HepG2 (cell line): ENCODE measurements around the gene EIF2AK2. TPM values are rescaled to one million over a fixed set of nuclear protein-coding genes. Genes with fewer than 3 reads are reported as not detected.

Experiments used
- AGO1 ChIP-seq: fragments of 200-400 bp; formaldehyde crosslinking; IDR thresholded peaks from 2 replicates; pipeline ENCODE4 v1.6.1; 2017; ENCODE audit warnings: mild to moderate bottlenecking, low read depth, low read length, moderate library complexity; ENCODE audit not compliant: poor library complexity, severe bottlenecking
- ATF1 ChIP-seq: IDR thresholded peaks from 2 replicates; pipeline ENCODE4 v1.6.1; 2016; ENCODE audit warnings: mild to moderate bottlenecking, control low read depth
- HIVEP1 ChIP-seq: sonication (generic); formaldehyde crosslinking; IDR thresholded peaks from 2 replicates; pipeline ENCODE4 v1.4.0; 2020; ENCODE audit warnings: mild to moderate bottlenecking, missing genetic modification reagents
- KAT7 ChIP-seq: IDR thresholded peaks from 2 replicates; pipeline ENCODE4 v1.6.1; 2018; ENCODE audit warnings: borderline replicate concordance, missing compliant biosample characterization
- SIX4 ChIP-seq: sonication (generic); formaldehyde crosslinking; IDR thresholded peaks from 2 replicates; pipeline ENCODE4 v1.4.0; 2020; ENCODE audit warnings: missing genetic modification reagents
- SMC3 ChIP-seq: IDR thresholded peaks from 2 replicates; pipeline ENCODE4 v1.6.1; 2011; ENCODE audit warnings: low read length, improper control_type of control experiment
- ZBTB7A ChIP-seq: sonication (generic); formaldehyde crosslinking; IDR thresholded peaks from 2 replicates; pipeline ENCODE4 v1.8.0; 2022; ENCODE audit warnings: mild to moderate bottlenecking, missing genetic modification reagents
- ZNF121 ChIP-seq: sonication (generic); formaldehyde crosslinking; IDR thresholded peaks from 2 replicates; pipeline ENCODE4 v1.5.0; 2020; ENCODE audit warnings: mild to moderate bottlenecking, missing genetic modification reagents
- ZNF451 ChIP-seq: sonication (generic); formaldehyde crosslinking; IDR thresholded peaks from 2 replicates; pipeline ENCODE4 v1.5.0; 2020; ENCODE audit warnings: mild to moderate bottlenecking, missing genetic modification reagents
- polyA plus RNA-seq, 8 experiments: library from polyadenylated mRNA; depleted of rRNA in 3 of 8; stranded (reverse) in 7 of 8; unstranded in 1 of 8; fragments of >200 nt; fragmentation: Illumina TruSeq in 4 of 8; extraction: Trizol in 4 of 8; gene quantifications; 2 replicates each; pipeline versions ENCODE4 v1.2.1 to v1.2.3, GENCODE V29; 2011 to 2016; ENCODE audit warnings: low read depth in 4 of 8, missing spikeins in 1 of 8, mixed read lengths in 1 of 8; ENCODE audit not compliant: insufficient read depth in 1 of 8
- total RNA-seq, 5 experiments: library from RNA; depleted of rRNA; stranded (reverse); fragments of >200 nt; fragmentation: Illumina TruSeq; extraction: Trizol; gene quantifications; 2 replicates each; pipeline ENCODE4 v1.2.3, GENCODE V29; 2016; ENCODE audit warnings: low read depth in 1 of 5
- TF ChIP-seq, protein P1 (sequence below): IDR thresholded peaks from 2 replicates; pipeline ENCODE4 v1.4.0; 2020; ENCODE audit warnings: mild to moderate bottlenecking, missing genetic modification reagents
- TF ChIP-seq, protein P2 (sequence below): sonication (generic); formaldehyde crosslinking; IDR thresholded peaks from 2 replicates; pipeline ENCODE4 v1.5.0; 2020; ENCODE audit warnings: missing genetic modification reagents
- TF ChIP-seq, protein P3 (sequence below): sonication (generic); formaldehyde crosslinking; IDR thresholded peaks from 2 replicates; pipeline ENCODE4 v1.4.0; 2020; ENCODE audit warnings: mild to moderate bottlenecking, missing genetic modification reagents, borderline replicate concordance
- TF ChIP-seq, protein P4 (sequence below): sonication (generic); formaldehyde crosslinking; IDR thresholded peaks from 2 replicates; pipeline ENCODE4 v1.5.1; 2020; ENCODE audit warnings: mild to moderate bottlenecking, missing genetic modification reagents, moderate library complexity

Gene EIF2AK2
- total and polyA plus RNA-seq, 2 of the 13 experiments (the other 11 are each of a cell fraction or from before 2014, with no cell fraction given) = 10.2 to 26.1 TPM

DNA sequence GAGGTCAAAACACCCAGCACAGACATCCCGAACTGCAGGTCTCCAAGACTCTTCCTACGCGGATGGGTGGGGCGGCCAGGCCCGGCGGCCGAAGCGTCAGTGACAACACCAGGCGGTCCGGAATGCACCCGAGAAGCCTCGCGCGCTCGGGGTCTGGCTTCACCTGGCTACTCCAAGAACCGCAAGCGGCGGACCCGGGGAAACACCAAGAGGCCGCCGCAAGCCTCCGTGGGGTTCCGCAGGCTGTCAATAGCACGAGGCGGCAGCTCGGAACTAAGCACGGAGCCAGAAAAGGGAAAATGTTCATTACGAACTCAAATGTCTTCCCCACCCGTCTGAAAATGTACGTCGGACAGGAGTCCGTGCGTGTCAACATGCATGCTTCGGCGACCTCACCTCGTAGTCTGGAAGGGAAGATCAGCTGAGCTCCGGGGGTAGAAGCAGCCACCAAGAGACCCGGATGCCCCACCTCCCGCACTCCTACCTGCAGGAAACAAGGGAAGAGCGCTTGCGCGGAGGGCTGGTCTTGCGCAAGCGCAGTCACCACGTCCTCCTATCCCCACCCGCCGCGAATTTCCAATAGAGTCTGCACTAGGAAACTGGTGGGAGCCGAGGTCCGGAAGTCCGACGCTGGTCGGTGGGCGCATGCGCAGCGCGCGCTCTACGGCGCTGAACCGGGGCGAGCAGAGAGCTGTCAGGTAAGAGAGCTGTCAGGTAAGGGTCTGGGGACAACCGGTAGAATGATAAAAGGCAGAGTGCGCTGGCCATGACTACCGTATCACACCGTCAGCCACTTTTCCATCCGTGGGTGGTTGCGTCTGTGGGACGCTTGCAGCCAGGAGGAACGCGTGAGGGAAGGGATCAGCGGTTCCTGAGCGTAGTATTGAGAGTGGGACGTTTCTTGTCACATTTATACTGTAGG lies 72.6 kb downstream of the EIF2AK2 start, which contains the start of the genes GPATCH11 and HEATR5B (continued):
- TF ChIP-seq, protein P1, sequence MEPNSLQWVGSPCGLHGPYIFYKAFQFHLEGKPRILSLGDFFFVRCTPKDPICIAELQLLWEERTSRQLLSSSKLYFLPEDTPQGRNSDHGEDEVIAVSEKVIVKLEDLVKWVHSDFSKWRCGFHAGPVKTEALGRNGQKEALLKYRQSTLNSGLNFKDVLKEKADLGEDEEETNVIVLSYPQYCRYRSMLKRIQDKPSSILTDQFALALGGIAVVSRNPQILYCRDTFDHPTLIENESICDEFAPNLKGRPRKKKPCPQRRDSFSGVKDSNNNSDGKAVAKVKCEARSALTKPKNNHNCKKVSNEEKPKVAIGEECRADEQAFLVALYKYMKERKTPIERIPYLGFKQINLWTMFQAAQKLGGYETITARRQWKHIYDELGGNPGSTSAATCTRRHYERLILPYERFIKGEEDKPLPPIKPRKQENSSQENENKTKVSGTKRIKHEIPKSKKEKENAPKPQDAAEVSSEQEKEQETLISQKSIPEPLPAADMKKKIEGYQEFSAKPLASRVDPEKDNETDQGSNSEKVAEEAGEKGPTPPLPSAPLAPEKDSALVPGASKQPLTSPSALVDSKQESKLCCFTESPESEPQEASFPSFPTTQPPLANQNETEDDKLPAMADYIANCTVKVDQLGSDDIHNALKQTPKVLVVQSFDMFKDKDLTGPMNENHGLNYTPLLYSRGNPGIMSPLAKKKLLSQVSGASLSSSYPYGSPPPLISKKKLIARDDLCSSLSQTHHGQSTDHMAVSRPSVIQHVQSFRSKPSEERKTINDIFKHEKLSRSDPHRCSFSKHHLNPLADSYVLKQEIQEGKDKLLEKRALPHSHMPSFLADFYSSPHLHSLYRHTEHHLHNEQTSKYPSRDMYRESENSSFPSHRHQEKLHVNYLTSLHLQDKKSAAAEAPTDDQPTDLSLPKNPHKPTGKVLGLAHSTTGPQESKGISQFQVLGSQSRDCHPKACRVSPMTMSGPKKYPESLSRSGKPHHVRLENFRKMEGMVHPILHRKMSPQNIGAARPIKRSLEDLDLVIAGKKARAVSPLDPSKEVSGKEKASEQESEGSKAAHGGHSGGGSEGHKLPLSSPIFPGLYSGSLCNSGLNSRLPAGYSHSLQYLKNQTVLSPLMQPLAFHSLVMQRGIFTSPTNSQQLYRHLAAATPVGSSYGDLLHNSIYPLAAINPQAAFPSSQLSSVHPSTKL (CRISPR knock-in tag) = 0 out of 2 replicates have a peak, but pooled peaks have one; percentile 1
- TF ChIP-seq ZBTB7A (CRISPR knock-in tag) (no peak; the same call in 1 of the 2 replicates), HIVEP1 (CRISPR knock-in tag) (peak; percentile 95), SMC3 (no peak), ZNF121 (peak; percentile 34; the same call in 1 of the 2 replicates), ZNF451 (CRISPR knock-in tag) (peak; percentile 37), ATF1 (CRISPR knock-in tag) (no peak), SIX4 (CRISPR knock-in tag) (no peak), AGO1 (no peak), KAT7 (CRISPR knock-in tag) (peak; percentile 78; the same call in 1 of the 2 replicates)
- TF ChIP-seq, protein P2, sequence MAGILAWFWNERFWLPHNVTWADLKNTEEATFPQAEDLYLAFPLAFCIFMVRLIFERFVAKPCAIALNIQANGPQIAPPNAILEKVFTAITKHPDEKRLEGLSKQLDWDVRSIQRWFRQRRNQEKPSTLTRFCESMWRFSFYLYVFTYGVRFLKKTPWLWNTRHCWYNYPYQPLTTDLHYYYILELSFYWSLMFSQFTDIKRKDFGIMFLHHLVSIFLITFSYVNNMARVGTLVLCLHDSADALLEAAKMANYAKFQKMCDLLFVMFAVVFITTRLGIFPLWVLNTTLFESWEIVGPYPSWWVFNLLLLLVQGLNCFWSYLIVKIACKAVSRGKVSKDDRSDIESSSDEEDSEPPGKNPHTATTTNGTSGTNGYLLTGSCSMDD = no peak
- TF ChIP-seq, protein P3, sequence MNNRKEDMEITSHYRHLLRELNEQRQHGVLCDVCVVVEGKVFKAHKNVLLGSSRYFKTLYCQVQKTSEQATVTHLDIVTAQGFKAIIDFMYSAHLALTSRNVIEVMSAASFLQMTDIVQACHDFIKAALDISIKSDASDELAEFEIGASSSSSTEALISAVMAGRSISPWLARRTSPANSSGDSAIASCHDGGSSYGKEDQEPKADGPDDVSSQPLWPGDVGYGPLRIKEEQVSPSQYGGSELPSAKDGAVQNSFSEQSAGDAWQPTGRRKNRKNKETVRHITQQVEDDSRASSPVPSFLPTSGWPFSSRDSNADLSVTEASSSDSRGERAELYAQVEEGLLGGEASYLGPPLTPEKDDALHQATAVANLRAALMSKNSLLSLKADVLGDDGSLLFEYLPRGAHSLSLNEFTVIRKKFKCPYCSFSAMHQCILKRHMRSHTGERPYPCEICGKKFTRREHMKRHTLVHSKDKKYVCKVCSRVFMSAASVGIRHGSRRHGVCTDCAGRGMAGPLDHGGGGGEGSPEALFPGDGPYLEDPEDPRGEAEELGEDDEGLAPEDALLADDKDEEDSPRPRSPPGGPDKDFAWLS (CRISPR knock-in tag) = no peak
- TF ChIP-seq, protein P4, sequence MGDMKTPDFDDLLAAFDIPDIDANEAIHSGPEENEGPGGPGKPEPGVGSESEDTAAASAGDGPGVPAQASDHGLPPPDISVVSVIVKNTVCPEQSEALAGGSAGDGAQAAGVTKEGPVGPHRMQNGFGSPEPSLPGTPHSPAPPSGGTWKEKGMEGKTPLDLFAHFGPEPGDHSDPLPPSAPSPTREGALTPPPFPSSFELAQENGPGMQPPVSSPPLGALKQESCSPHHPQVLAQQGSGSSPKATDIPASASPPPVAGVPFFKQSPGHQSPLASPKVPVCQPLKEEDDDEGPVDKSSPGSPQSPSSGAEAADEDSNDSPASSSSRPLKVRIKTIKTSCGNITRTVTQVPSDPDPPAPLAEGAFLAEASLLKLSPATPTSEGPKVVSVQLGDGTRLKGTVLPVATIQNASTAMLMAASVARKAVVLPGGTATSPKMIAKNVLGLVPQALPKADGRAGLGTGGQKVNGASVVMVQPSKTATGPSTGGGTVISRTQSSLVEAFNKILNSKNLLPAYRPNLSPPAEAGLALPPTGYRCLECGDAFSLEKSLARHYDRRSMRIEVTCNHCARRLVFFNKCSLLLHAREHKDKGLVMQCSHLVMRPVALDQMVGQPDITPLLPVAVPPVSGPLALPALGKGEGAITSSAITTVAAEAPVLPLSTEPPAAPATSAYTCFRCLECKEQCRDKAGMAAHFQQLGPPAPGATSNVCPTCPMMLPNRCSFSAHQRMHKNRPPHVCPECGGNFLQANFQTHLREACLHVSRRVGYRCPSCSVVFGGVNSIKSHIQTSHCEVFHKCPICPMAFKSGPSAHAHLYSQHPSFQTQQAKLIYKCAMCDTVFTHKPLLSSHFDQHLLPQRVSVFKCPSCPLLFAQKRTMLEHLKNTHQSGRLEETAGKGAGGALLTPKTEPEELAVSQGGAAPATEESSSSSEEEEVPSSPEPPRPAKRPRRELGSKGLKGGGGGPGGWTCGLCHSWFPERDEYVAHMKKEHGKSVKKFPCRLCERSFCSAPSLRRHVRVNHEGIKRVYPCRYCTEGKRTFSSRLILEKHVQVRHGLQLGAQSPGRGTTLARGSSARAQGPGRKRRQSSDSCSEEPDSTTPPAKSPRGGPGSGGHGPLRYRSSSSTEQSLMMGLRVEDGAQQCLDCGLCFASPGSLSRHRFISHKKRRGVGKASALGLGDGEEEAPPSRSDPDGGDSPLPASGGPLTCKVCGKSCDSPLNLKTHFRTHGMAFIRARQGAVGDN (CRISPR knock-in tag) = peak; percentile 98
